NCI-H128 (cell line): ENCODE results near the gene CYP11A1.

Experiments used
- DNase-seq: peaks from one replicate; lab custom pipeline; 2025; ENCODE audit not compliant: unreplicated experiment; lab: John Stamatoyannopoulos, UW

CYP11A1 gene

DNA sequence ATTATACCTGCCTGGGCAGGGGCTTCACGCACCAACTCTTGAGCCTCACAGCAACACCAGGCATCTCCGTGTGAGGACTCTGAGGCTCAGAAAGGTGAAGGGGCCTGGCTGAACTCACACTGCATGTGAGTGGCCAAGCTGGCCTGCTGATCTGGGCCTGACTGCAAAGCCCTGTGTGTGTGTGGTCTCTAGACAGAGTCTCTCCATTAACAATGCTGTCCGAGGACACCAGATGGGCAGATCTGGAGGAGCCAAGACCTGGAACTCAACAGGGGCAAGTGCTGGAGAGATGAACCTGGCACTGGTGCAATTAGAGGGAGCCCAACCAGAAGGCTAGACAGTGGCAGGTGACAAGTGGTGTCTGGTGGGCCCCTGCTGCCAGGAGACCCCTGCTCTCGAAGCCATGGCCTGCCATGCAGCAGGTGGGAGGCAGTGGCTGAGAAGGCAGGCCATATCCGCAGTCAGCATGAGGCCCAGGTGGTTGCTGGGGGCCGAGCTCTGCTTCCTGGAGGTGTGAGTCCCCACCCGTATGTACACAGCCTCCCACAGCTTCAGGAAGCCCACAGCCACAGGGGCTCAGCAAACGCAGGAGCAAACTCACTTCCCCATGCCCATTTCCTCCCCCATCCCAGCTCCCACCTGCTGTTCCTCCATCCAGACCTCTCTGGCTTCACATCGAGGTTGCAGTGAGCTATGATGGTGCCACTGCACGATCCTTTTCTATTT is 39.0 kb downstream of the CYP11A1 start:
- no peak for DNase-seq

GRCh38 chr15:74327756-74328155 is 39.7 kb downstream of the CYP11A1 start:
- DNase-seq: no peak

GRCh38 chr15:74326746-74327145 is 40.7 kb downstream of the CYP11A1 start:
- no peak for DNase-seq

DNA sequence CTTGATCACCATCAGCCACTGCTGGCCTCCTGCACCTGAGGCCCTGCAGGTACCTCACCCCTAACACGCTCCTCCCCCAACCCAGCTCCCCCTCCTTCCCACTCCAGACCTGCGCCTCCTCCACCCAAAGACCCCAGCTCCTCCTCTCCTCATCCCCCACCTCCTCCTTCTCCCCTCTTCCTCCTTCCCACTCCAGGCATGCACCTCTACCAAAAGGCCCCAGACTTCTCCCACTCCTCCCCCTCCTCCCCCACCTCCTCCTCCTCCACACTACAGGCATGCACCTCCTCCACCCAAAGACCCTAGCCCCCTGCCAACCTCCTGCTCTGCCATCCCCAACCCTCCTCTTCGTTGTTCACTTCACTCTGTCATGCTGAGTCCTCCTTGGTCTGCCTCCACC is 42.7 kb downstream of the CYP11A1 start:
- DNase-seq: no peak

DNA sequence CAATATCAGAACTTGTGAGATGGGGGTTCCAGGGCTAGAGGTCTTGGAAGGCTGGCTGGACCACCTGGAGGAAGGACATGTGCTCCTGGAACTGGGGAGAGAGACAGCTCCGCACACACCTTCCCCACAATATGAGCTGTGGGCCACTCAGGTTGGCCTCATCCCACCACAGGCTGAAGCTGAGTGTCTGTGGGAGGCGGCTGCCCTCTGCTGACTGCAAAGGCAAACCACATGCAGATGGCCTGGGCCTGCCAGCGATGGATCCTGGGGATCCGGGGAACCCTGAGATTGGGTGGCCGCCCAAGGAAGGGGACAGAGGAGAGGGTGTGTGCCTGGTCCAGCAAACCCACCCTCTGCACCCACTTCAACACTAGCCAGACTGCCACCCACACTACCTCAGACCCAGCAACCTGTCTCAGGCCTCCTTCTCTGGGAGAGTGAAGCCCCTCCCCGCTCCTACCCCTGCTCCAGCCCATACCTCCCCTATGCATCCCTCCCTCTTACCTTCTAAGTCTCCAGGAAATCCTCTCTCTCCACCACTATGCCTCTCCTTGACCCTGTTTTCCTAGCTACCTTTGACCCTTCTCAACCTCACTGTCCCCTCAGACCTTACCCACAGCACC is 44.8 kb downstream of the CYP11A1 start:
- DNase-seq: peak; percentile 46

DNA sequence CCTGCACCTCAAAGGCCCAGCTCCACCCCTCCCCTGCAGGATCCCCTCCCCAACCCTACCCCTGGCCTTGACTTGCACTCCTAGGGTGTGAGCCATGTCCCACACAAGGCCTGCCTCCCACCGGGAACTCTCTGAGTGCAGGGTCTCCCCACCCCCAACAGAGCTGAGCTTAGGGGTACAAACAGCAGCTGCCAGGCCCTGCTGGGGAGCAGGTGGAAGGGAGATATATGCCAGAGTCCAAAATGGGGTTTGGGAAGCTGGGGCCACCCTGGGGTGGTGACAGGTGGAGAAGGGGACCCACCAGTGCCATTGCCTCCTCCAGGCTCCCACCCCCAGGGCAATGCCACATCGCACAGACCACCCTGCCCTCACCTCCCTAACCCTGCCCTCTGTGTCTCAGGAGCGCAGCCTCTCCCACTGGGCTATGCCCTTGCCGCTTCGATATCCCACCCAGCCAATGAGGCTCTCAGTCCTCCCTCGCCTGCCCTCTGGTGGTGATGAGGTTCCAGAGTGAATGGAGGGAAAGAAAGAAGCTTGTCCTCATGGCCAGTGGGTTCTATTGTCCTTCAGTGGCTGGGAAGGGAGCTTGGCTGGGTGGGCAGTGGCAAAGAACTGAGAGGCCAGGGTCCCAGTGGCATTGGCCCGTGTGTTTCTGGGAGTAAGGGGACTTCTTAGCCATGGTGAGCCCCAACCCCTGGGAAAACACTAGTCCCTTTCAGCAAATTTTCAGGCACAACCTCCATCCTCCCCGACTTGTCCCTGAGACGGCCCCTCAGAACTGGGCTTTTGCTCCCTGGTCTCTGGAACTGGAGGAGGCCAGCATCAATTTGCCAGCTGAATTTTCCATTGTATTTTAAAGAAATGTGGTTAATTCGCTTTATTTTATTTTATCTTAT is 46.8 kb downstream of the CYP11A1 start:
- DNase-seq: peak; percentile 48

DNA sequence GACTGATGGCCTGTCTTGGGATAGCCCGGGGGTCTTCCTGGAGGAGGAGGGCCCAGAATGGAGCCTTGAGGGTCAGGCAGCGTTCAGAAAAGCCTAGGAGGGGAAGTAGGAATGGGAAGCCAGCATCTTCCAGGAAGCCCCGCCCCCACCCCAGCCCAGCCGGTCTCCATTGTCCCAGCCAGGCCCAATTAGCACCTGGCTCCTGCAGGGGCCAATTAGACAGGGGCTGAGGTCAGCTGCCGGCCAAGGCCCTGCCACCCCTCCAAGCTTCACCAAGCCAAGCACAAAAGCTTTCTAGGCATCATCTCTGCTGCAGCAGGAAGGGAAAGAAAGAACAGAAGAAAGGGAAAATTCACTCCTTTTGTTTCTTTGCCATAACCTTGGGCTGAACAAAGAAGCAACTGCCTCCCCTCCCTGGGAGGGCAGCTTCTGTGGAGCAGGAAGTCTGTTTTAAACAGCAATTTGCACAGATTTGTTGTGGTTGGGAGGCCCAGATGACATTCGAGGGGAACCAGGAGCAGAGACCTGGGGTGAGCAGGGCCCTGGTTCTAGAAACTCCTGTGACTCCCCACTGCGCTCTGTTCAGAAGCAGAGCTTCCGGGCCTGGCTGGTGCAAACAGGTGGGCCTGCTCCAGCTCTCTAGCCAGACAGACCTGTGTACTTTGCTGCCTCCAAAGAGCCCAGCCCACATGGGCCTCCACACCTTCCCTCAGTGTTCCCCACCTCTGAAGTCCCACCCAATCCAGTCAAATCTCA is 47.7 kb downstream of the CYP11A1 start:
- no peak for DNase-seq

DNA sequence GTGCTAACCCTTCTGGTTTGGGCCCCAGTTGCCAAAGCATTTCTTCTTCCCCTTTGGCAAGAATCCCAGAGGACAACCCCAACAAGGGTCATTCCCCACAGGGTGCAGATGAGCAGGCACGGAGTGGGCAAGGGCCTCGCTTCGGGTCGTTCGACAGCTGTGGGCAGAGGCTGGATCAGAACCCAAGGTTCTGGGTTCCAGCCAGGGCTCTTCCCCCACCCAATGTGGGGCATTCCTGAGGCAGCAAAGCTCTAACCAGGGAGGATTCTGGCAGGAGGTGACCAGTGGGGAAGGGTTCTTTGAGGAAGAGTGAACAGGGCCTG is 48.3 kb downstream of the CYP11A1 start:
- DNase-seq: no peak

DNA sequence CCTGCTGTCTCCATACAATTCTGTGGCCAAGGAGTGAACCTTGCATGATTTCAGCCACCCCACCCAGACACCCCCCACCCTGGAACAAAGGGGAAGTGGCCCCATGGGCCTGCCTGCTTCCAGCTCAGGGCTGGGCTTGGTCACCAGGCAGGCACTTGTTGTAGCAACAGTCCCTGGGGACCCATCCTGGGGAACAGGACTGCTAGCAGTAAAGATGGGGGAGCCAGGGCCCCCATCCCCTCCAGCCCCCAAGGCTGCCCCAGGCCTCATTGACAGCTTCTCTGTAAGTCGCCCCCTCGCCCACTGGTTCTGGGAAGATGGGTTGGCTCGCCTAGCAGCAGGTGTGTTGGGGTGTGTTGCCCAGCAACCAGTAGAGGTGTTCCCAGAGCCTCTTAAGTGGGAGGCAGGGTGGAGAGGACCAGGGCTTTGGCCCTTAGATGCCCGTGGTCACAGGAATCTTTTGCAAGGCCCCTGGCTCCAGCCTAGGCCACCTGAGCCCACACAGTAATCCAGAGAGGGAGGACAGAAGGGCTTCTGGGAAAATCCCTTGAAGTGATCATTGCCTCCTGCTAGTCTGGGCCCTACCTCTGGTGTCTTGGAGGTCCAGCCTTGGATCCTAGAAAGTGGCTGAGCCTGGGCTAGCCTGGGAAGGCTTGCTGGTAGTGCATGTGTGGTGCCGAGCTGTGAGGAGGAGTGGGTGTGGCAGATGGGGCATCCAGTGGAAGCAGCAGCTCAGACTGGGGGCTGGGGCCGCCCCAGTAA is 48.9 kb downstream of the CYP11A1 start:
- peak; percentile 44 for DNase-seq

DNA sequence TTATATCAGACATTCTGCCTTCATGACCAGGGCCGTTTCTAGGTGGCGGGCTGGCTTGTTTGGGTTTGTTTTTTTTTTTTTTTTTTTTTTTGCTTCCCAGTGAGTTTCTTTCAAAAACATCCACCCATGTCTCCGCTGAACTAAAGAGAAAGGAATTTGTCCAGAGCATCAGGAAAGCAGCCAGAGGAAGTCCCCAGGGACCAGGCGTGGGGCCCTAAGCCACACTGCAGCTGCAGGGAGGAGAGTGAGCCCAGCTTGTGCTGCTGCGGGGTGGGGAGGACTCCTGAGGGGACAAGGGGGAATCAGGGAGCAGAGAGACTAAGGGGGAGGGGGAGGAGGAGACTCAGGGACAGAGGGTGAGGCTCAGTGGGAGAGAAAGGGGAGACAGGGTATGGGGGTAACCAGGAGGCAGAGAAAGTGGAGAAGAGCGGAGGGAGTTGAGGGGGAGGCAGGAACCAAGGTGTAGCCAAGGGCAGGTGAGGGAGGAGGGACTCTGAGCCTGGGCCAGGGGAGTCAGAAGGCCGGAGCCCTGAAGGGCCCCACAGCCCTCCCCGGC is 49.5 kb downstream of the CYP11A1 start:
- DNase-seq: no peak

DNA sequence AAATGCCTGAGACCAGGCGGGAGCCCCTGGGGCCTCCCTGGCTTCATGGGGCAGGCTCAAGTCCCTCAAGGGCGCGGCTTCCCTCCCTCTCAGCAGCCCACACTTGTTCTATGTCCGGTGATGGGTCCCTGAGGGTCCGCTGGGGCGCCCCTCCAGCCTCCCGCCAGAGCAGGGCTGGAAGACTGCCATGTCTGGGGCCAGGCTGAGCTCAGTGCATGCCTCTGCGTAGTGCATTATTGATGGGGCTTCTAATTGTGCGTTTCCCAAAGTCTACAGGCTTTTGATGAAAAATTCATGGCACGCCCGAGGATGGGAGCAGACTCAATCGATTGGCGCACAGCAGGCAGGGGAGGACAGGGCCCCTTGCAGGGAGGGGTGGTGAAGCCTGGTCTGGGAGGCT is 51.3 kb downstream of the CYP11A1 start:
- no peak for DNase-seq

DNA sequence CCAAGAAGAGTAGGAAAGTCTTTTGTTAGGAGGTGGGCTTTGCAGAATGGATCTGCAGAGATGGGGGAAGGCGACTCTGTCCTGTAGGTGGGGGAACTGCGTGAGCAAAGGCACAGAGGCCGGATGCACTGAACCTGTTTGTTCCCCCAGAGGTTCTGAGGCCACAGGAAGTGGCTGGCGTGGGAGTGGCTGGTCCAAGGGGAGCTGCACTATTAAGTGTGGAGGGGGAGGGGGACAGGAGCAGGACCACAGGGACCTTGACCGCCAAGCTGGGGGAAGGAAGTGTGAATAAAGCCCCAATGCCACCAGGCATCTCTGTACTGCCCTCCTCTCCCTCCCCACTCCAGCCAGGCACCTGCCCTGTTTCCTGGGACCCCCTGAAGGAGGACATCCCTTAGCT is 51.8 kb downstream of the CYP11A1 start:
- no peak for DNase-seq

GRCh38 chr15:74314795-74315438 is 52.5 kb downstream of the CYP11A1 start:
- no peak for DNase-seq

GRCh38 chr15:74313889-74314288 is 53.6 kb downstream of the CYP11A1 start:
- no peak for DNase-seq

DNA sequence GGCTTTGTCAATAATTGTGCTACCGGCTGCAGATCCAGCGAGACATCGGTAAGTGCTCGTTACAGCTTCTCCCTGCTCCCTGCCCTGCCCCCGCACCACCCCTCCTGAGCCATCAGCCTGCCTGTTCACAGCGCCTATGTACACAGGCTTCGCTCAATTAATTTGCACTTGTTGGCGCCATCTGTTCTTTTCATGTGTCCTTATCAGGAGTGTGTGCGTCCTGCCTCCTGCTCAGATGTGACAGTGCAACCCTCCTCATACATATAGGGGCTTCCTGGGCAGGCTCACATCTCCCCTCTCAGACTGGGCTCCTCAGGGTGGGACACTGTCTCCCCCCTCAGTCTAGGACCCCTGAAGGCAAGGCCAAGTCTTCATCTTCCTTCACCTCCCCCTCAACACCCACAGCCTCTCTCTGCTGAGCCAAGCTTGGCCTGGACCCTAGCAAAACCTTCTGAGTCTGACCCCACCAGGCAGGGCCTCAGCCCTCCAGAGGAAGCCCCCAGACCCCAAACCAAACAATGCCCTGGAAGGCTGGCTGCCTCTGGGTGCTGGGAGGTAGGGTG is 54.9 kb downstream of the CYP11A1 start:
- peak; percentile 68 for DNase-seq

DNA sequence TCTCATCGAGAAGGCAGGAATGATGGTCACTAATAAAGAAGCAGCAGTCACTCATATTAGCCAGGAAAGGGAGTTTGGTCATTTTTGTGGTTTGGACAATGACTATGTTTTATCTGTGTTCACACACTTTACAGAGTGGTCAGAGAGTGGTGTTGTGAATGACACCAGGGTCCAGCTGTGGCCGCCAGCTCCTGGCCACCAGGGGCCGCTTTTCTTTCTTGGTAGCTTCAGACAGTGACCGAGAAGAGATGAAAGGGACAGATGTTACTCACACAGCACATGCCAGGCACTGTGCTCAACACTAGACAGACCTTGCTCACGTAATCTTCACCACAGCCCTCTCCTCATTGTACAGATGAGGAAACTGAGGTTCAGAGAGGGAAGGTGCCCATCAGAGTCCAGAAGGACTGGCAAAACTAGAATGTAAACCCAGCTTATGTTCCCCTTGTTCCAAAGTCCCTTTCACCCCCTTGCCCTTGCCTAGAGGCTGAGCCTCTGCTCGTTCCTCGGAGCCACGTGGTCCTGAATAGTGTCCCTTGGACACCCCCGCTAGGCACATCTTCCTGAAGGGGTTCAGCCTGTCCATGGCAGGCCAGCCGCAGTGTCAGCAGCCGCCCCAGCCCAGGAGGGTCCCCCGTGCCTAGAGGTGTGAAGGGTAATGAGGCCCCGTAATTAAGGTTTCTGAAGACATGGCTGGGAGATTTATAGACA is 55.6 kb downstream of the CYP11A1 start:
- no peak for DNase-seq

GRCh38 chr15:74307827-74308811 is 59.3 kb downstream of the CYP11A1 start:
- DNase-seq: peak; percentile 50

DNA sequence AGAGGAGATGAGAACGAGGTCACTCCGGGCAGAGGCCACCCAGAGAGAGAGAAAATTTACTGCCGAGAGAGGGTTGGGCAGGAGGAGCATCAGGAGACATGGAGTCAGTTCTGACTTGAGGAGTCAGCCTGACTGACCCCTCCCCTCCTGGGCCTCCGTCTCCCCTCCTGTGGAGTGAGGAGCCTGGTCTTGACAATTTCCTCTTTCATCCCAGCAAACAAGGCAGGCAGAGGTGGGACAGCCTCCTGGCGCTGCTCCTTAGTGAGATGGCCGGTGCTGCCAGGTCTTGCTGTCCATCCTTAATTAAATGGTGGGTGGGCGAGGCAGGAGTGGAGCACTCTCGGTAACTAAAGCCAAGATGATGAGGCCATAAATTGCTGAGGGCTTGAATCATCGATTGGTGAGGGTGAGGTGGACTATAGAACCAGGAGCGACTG is 60.6 kb downstream of the CYP11A1 start:
- DNase-seq: no peak
